Measurements from ENCODE around the gene HSPB8.

HSPB8 gene

GRCh38 chr12:119241049-119241448 is 62.3 kb downstream of the HSPB8 start:
- Histone ChIP-seq H3K36me3 (ENCODE audit: insufficient read depth, low read length) (no peaks in the 10 kb centered on the region), H3K9me3 (ENCODE audit: low read depth, low read length) (no peaks in the 10 kb centered on the region), H3K9ac (ENCODE audit: insufficient read length) (no peak overlapping the region), H3K4me3 (no peak overlapping the region), H3K27ac (no peak overlapping the region)
- TF ChIP-seq FOXP2 (optimal IDR thresholded peaks at IDR 0.05; ENCODE audit: control extremely low read depth, extremely low read length, insufficient read depth) (no peak), POLR2AphosphoS5 (IDR thresholded peaks at IDR 0.05; ENCODE audit: borderline replicate concordance, low read depth, low read length) (no peak), EZH2 (IDR thresholded peaks at IDR 0.05) (no peak)
- DNase-seq (ENCODE audit: low read depth, low spot score): no peak

- no peak for DNase-seq (ENCODE audit: low read depth, low spot score)
- no peak for TF ChIP-seq FOXP2 (optimal IDR thresholded peaks at IDR 0.05; ENCODE audit: control extremely low read depth, extremely low read length, insufficient read depth)
- no peak for TF ChIP-seq EZH2 (IDR thresholded peaks at IDR 0.05)
- no peak for TF ChIP-seq POLR2AphosphoS5 (IDR thresholded peaks at IDR 0.05; ENCODE audit: borderline replicate concordance, low read depth, low read length)
- H3K4me3 ChIP-seq: no peak overlapping the region
- H3K27ac ChIP-seq: no peak overlapping the region
- H3K36me3 ChIP-seq (ENCODE audit: insufficient read depth, low read length): no peaks in the 10 kb centered on the region
- H3K9me3 ChIP-seq (ENCODE audit: low read depth, low read length): no peaks in the 10 kb centered on the region
- no peak overlapping the region for H3K9ac ChIP-seq (ENCODE audit: insufficient read length)
Observed at GRCh38 chr12:119241580-119242169, 62.9 kb downstream of the HSPB8 start.
